Stimulated activated CD4-positive, alpha-beta T cell treated with anti-CD3 and anti-CD28 coated beads, TNF-alpha, amount 100 ng/mL, for 4 hours (primary cell): Measurements from ENCODE around the gene LY6G5B.
A peak's percentile ranks its signal among the peaks of the same experiment; 100 is the strongest.

ENCODE experiments used
- DNase-seq, 3 experiments: peaks; one replicate each; pipeline ENCODE4 v3.0.0-alpha.2; 2020; ENCODE audit warnings: low read depth in 3 of 3

The LY6G5B gene

GRCh38 chr6:31663126-31663960 lies 6.4 kb upstream of the LY6G5B start:
- DNase-seq, result no peak

DNA sequence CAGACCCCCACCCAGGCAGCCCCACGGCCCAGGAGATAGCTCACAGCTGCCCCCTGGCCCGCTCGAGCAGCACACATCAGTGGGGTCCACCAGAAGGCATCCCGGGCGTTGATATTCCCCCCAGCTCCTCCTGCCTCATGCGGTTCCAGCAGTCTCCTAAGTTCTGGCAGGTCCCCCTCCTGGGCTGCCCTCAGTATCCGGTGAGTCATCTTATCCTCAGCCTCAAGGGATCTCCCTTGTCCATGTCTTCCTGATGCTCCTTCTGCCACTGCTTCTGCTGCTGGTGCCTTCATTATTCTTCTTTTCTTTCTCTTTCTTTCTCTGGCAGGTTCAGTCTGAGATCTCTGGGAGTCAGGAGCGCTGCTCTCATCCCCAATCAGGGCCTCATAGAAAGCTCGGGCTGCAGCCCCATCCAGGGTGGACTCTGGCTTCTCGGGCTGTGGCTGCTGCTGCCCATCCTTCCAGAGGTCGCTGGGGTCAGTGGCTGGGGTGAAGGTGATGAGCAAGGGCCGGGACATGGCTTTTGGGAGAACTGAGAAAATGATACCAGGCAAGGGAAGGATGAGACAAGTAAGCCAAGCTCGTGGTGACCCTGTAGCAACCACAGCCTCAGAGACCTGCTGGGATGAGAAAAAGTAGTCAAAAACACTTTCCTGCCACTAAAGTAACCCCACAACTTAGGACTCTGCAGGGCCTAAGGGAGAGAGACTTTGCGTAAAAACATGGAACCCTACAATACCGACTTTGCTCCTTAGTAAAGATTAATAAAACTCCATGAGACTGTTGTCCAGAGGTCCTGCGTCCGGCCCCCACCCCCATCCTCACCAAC lies 5.6 kb upstream of the LY6G5B start:
- DNase-seq, result no peak

- peak; percentile 68 to 82 (median 70) for DNase-seq
Measured at GRCh38 chr6:31664790-31665500, 4.8 kb upstream of the LY6G5B start, which contains the start of gene GPANK1. Gene GPANK1, minus strand, starts transcription at chr6:31664997. Its CDS starts 519 bp downstream, at chr6:31664478.

DNA sequence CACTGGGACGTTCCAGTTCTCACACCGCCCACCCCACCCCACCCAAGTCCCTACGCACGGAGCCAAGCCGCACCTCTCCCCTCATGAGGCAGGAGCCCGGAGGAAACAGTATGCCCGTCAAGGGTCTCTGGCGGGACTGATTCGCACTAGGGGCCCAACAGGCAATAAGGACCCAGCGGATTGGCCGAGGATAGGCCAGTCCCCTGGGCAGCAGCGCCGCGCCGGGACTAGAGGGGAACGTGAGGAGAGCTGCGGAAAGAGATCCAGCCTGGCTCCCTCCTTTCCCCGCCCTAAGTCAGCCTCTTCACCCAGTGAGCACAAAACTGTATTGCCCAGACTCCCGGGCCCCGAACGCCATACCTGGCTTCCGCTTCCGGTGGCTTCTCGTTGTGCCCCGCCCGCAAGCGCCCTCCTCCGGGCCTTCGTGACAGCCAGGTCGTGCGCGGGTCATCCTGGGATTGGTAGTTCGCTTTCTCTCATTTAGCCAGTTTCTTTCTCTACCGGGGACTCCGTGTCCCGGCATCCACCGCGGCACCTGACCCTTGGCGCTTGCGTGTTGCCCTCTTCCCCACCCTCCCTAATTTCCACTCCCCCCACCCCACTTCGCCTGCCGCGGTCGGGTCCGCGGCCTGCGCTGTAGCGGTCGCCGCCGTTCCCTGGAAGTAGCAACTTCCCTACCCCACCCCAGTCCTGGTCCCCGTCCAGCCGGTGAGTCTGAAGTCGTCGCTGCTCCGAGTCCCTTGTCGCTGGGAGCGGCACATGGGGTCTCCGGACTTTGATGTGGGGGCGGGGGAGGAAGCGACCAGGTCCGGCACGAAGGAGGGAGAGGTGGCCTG lies 4.1 kb upstream of the LY6G5B start, which contains the start of gene CSNK2B:
Gene CSNK2B (plus strand): TSS at position 580 of the 836 bp plus-strand sequence. CDS start 752 bp downstream, outside the sequence.
- peak; percentile 93 to 97 (median 96) for DNase-seq

DNA sequence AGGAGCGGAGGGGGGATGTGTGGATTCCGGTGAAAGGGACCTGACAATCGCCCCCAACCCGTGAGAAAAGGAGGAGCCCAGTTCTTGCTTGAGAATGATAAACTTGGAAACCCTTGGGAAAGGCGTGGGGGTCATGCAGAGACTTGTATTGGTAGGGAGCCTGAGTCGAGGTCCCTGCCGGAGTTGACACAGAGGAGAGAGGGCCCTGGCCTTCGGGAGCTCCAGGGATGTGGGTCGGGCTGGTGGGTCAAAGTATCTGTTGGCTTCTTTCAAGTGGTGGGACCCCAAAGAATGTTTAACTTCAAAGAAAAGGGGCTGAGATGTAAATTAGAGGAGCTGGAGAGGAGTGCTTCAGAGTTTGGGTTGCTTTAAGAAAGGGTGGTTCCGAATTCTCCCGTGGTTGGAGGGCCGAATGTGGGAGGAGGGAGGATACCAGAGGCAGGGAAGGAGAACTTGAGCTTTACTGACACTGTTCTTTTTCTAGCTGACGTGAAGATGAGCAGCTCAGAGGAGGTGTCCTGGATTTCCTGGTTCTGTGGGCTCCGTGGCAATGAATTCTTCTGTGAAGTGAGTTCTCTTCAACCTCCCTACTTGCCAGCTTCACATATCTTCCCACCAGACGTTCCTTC lies 3.3 kb upstream of the LY6G5B start:
- no peak for DNase-seq

DNA sequence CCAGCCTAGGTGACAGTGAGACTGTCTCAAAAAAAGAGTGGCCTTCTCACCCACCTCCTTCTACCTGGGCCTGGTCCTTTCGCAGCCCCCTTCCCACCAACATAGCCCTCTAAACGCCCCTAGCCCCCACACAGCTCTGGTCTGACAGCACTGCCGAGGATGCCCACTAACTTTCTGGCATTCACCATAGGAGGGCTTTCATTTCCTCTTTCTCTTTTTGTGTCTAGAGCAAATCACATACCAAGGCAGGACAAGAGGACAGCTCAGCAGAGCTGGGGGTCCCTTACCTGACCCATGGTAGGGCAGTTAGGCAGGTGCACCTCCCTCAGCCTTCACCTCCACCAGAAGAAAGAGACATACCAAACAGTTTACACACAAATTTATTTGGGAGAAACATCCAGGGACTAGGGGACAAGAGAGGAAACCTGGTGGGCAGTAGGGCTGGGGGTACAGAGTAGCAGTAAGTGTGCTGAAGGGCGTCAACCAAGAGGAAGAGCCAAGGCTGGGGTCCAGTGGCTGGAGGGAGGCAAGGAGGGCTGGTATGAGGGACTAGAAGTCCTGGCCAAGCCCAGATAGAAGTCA lies 6.6 kb downstream of the LY6G5B start:
- DNase-seq, result no peak

DNA sequence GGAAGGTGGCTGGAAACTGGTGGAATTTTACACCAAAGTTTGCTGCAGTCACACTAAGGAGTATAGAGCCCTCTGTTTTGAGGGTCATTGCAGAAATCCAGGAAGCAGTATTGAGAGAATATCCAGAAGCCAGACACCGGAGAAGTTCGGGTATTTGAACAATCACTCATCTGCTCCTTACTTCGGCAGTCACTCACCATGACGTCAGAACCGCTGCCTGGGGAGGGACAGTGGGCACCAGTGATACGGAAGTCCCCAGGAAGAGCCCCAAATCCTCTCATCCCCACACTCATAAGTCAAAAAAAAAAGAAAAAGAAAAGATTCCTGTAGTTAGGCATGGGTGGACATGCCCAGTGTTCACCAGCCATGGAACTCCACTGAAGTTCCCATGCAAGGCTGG lies 7.1 kb downstream of the LY6G5B start:
- DNase-seq, result no peak

DNA sequence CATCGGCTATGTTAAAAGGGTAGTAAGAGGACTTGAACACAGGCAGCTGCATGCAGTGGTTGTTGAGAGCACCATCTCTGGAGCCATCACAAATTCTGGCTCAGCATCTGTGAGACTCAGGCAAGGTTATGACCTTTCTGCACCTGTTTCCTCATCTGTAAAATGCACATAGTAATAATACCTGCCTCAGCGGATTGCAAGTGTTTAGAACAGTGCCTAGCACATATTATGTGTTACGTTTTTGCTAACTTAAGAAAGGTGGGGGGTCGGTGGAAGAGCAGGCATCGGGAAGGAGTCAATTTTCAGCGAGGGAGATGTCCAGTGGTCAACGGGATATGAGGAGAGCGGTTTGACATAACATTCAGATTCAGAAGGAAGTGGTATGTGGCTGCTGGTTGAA lies 8.2 kb downstream of the LY6G5B start:
- no peak for DNase-seq

DNA sequence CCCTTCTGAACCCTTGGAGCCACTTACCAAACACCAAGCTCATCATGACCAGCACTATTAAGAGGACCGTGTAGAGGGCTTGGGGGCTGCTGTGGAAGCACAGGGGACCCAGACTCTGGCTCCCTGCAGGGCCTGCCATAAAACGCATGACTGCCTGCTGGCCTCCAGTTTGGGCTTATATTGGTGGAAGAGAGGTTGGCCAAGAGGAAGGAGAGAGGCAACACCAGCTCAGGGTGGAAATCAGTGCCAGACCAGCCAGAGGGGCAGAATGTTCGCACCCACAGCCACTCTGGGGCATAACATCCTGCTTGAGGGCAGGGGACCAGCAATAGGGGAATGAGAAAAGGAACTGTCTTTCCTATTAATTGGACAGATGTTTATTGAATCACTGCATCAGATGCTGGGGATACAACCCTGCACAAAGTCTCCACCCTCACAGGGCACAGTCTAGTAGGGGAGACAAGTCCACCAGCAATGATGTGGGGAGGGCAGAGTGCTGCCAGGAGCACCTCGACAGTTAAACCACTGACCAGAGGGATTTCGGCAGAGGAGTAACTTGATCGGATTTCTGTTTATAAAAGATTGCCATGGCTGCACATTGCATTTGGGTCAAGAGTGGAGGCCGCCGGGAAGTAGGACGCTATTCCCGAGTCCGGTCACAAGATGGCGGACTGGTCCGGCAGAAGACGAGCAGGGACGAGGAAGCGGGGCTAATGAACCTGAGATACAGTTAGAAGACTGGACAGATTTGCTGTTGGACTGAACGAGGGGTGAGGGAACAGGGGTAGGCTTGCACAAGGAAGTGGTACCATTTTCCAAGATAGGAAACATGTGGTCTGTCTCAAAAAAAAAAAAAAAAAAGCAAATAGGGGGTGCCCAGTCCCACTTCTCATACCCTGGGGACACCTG lies 10.7 kb downstream of the LY6G5B start, which contains the start of gene LY6G5C:
Gene LY6G5C (minus strand): TSS at position 842 of the 909 bp plus-strand sequence. CDS start 694 bp downstream, at position 148.
- peak in 1 of 3 experiments; percentile 44 for DNase-seq

DNA sequence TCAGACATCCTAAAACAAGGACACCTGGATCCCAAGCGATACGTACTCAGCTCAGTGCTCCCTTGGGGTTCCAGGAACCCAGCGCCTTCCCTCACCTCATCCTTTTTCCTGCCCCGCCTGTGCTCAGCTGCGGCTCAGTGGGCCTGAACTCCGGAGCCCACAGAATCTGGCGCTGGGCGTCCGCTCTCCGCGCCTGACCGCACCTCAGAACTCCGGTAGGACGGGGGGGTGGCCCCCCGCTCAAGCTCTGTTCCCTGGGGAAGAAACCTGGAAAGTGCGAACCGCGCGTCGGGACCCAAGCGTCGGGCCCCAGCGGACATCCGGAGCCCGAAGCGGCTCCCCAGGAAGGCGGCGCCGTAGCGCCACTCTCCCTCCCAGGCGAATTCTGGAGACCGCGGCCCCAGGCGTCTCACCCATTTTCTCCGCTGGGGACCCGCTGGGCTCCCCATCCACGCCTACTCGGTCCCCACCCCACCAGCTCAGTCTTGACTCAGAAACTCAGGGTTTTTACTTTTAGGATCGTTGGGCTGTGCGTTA lies 11.4 kb downstream of the LY6G5B start:
- no peak for DNase-seq

- no peak for DNase-seq
Measured at GRCh38 chr6:31683591-31683990, 13.8 kb downstream of the LY6G5B start.

- DNase-seq, result no peak
Measured at GRCh38 chr6:31686483-31686882, 16.7 kb downstream of the LY6G5B start.

DNA sequence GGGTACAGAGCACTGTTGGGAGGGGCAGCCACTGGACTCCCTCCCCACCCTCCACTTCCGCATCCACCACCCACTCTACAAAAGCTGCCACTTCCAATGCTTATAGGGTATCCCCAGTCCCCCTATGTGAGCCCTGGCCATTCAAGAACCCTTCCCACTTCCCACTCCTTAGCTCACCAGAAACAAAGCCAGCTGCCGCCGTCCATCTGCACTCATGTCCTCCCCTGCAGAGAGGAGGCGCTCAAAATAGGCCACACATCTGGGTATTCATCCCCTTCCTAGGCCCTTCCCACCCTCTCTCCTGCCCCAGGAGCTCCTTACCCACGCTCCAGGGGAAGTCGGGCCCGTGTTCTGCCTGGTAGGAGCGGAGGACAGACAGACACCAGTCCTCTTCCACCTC lies 17.5 kb downstream of the LY6G5B start:
- no peak for DNase-seq

DNA sequence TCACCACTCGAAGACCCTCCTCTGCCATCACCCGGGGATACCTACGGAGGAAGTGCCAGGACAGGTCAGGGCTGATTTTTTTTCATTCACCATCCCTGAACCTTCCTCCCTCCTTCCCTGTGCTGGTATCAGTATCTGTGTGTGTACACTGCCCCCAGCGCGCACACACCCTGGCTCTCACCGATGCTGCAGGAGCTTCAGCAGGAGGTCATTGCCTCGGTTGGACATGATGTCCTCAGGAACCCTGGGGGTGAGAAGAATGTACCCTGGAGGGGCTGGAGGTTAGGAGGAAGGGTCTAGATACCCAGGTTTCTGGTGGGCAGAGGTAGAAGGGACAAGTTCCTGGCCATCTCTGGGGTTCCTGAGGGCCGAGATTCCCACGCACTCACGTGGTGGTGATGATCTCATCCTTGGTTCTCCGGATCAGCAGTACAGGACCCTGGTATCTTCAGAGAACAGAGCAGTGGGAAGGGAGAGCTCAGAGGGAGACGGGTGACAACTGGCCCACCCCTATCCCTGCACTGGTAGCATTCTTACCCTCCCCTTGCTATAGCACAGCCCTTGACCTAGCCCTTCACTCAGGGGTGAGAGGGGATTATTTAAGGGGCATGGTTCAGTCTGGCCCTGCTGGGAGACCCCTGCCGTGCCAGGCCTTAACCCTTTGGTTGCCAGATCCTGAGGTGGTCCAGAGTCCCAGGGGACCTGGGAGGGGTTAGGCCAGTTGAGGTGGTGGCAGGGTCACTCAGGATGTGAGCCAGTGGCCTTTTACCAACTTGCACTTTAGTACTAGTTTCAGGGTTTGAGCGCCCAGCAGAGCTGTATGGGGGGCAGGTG lies 18.3 kb downstream of the LY6G5B start:
- DNase-seq, result no peak

DNA sequence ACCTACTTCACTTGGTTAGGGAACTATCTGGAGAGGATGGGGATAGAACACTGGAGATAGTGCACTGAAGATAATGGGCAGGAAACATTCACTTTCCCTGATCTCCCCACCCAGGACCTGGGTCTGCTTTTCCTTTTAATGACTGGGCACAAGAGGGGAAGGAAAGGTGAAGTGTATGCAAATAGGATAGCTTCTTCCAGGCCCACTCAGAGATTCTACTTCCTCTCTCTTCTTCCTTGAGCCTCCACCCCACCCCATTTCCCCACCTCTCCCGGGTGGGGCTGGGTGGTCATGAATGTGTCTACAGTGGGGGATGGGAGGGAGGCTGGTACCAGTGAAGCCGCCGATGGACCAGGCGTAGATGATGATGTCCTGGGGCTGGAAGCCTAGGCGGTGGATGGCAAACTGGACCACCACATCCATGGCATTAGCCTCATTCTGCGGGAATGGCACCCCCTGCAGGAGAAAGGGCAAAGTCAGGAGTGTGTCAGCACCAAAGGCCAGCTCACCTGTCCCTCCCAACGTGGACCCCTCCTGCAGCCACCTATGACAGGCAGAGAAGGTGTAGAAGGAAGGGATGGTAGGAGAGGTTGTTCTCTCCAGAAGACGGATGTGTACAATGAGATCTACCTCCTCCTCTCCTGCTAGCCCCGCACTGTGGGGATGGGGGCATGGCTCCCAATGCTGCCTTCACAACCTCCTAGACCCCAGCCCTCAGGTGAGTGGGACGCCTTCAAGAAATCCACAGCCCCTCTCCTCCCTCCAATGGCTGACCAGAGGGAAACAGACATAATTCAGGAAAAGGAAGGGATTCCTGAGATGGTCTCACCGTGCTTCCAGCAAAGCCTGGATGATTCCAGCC lies 19.7 kb downstream of the LY6G5B start:
- DNase-seq, result no peak

GRCh38 chr6:31690231-31691077 lies 20.7 kb downstream of the LY6G5B start:
- no peak for DNase-seq
